ENCODE data around the gene EEF2KMT. TPM values are rescaled to one million over a fixed set of nuclear protein-coding genes. Genes with fewer than 3 reads are reported as not detected.
"Not testable (repeated sequence)": the region's sequence is repeated elsewhere in the genome, so short reads cannot be mapped to it uniquely, and the experiment has no call there.

EEF2KMT gene
- total and polyA plus RNA-seq, 2 donors (not counting 1 experiment from before 2014, with no cell fraction given), result 5.4 to 7.9 TPM

DNA sequence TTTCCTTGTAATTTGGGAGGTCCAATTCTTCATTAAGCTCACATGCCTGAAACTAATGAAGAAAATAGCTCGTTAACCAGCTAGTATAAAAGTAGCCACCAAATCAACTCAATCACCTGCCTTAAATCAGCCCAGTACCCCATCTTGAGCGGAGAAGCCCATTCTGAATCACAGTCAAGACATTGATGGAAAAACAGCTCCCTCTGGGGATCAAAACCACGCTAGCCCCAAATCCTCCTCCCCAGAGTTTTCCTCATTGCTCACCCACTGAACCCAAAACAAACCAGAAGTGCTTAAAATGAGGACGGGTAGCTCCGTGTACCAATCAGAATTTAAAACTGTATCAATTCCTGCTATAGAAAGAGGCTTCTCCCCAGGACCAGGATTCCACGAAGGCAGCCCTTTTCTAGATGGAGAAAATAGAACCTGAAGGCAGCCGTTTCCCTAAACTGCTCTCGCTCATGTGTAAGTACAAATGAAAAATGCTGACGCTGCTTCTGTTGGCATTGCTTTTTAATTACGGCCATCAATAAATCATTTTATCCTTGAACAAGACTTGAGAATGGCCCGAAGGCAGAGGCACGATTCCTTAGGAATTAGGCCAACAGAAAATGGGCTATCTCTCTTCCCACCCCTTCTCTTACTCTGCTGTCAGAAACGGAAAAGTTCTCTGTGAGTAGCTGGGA, 35.5 kb upstream of the EEF2KMT start:
- not testable (repeated sequence) for H3K9me3 ChIP-seq (ENCODE audit: control insufficient read depth, insufficient read depth, low read depth, low read length); H3K79me2 ChIP-seq (ENCODE audit: control insufficient read depth, insufficient read depth, low read length); H3K4me1 ChIP-seq (ENCODE audit: control insufficient read depth, extremely low read depth, insufficient read depth, low read length); DNase-seq (ENCODE audit: low read depth in 2 of 2); H3K36me3 ChIP-seq (ENCODE audit: control insufficient read depth, insufficient read depth, low read length); H4K20me1 ChIP-seq (ENCODE audit: control insufficient read depth, extremely low read depth, insufficient read depth, low read length); H3K4me2 ChIP-seq (ENCODE audit: extremely low read depth, insufficient read depth, low read length); H3K4me3 ChIP-seq (replicated peaks in 1 of 4; ENCODE audit: control extremely low read depth in 1 of 4, insufficient read depth in 1 of 4, low read depth in 3 of 4, low read length in 4 of 4); H2AFZ ChIP-seq (ENCODE audit: low read length); H3K9ac ChIP-seq (ENCODE audit: insufficient read depth, low read length); H3K27ac ChIP-seq (ENCODE audit: insufficient read depth, low read length); H3K27me3 ChIP-seq (ENCODE audit: control insufficient read depth, insufficient read depth, low read length)

DNA sequence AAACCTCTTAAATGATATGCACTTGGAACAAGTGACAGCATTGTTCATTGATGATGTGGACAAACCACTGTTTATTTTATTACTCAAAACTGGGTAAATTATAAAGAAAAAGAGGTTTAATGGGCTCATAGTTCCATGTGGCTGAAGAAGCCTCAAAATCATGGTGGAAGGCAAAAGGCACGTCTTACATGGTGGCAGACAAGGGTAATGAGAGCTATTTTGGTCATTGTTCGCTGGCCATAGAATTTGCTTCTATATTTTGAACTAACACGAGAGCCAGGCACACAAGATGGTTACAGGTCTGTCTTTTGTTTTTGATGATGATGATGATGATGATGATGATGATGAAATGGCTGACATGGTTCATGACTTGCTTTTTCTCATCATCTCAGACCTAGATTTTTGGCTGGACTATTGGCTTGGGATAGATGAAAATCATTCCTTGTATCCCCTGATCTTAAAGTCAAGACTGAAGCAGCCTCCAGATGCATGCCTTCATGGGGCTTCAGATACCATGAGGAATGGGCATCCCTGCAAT, 33.9 kb upstream of the EEF2KMT start:
- H3K79me2 ChIP-seq (ENCODE audit: control insufficient read depth, insufficient read depth, low read length); H4K20me1 ChIP-seq (ENCODE audit: control insufficient read depth, extremely low read depth, insufficient read depth, low read length); H3K4me3 ChIP-seq (replicated peaks in 1 of 4; ENCODE audit: control extremely low read depth in 1 of 4, insufficient read depth in 1 of 4, low read depth in 3 of 4, low read length in 4 of 4); DNase-seq (ENCODE audit: low read depth in 2 of 2); H3K36me3 ChIP-seq (ENCODE audit: control insufficient read depth, insufficient read depth, low read length); H2AFZ ChIP-seq (ENCODE audit: low read length); H3K27me3 ChIP-seq (ENCODE audit: control insufficient read depth, insufficient read depth, low read length); H3K4me1 ChIP-seq (ENCODE audit: control insufficient read depth, extremely low read depth, insufficient read depth, low read length); H3K4me2 ChIP-seq (ENCODE audit: extremely low read depth, insufficient read depth, low read length); H3K9ac ChIP-seq (ENCODE audit: insufficient read depth, low read length); H3K27ac ChIP-seq (ENCODE audit: insufficient read depth, low read length); H3K9me3 ChIP-seq (ENCODE audit: control insufficient read depth, insufficient read depth, low read depth, low read length): not testable (repeated sequence)

DNA sequence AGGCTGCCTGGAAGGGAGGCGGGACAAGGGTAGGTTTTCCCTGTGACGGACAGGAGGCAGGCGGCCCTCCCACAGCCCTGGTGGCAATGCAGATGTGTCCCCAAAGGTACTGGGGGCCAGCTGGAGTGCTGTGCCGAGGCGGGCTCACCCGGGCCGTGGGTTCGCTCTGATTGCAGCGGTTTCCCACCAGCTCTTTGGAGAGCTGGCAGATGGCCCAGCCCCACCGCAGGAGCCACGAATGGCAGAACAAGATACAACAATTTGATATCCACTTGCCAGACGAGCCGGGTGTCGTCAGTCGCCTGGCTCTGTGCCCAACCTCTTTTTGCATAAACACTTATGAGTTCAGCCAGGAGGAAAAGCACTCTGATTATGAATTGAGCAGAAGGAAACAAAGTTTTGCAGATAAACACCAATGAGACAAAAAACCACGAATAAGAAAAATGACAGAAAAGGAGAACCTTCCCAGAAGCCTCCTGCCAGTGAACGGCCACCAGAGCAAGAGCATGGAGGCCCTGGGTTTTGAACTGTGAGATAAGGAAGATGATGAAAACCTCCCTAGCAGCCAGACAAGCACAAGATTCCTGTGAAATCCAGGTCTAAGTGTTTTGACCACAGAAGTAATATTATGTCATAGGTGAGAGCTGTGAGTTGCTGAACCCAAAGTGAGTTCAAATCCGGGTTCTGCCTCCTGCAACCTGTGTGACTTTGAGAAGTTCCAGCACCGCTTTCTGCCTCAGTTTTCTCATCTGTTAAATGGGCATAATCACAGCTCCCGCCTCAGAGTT, 19.9 kb upstream of the EEF2KMT start:
- H3K79me2 ChIP-seq (ENCODE audit: control insufficient read depth, insufficient read depth, low read length); H3K27ac ChIP-seq (ENCODE audit: insufficient read depth, low read length); H4K20me1 ChIP-seq (ENCODE audit: control insufficient read depth, extremely low read depth, insufficient read depth, low read length); H3K4me1 ChIP-seq (ENCODE audit: control insufficient read depth, extremely low read depth, insufficient read depth, low read length); H2AFZ ChIP-seq (ENCODE audit: low read length); H3K27me3 ChIP-seq (ENCODE audit: control insufficient read depth, insufficient read depth, low read length); H3K9ac ChIP-seq (ENCODE audit: insufficient read depth, low read length); H3K9me3 ChIP-seq (ENCODE audit: control insufficient read depth, insufficient read depth, low read depth, low read length); H3K4me2 ChIP-seq (ENCODE audit: extremely low read depth, insufficient read depth, low read length); H3K4me3 ChIP-seq (replicated peaks in 1 of 4; ENCODE audit: control extremely low read depth in 1 of 4, insufficient read depth in 1 of 4, low read depth in 3 of 4, low read length in 4 of 4); H3K36me3 ChIP-seq (ENCODE audit: control insufficient read depth, insufficient read depth, low read length): not testable (repeated sequence)
- peak; percentile 29 to 31 for DNase-seq (ENCODE audit: low read depth in 2 of 2)

DNA sequence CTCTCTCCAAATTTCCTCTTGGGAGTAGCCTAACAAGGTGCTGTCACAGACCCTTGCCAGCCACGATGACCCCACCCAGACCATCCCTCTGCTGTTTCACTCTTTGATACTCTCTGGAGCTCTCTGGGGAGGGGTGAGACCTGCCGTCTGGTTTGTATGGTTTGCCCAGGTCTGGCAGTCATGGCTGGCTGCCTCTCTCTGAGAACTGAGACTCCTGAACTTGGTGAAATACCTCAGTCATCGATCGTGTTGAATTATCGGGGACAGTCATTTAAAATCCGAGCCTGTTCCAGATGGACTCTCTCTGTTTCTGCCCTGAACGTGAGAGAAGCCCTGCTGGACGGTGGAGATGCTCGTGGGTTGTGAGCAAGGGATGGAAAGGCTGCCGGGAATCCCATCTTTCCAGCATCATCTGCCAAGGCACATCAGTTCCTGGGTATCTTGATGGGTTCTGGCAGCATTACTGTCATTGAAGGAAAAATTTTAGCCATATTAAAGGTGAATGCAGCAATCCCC, 19.2 kb upstream of the EEF2KMT start:
- H3K4me3 ChIP-seq (replicated peaks in 1 of 4; ENCODE audit: control extremely low read depth in 1 of 4, insufficient read depth in 1 of 4, low read depth in 3 of 4, low read length in 4 of 4); H3K9ac ChIP-seq (ENCODE audit: insufficient read depth, low read length); H2AFZ ChIP-seq (ENCODE audit: low read length); H3K79me2 ChIP-seq (ENCODE audit: control insufficient read depth, insufficient read depth, low read length); H3K27me3 ChIP-seq (ENCODE audit: control insufficient read depth, insufficient read depth, low read length); DNase-seq (ENCODE audit: low read depth in 2 of 2); H3K4me2 ChIP-seq (ENCODE audit: extremely low read depth, insufficient read depth, low read length); H3K36me3 ChIP-seq (ENCODE audit: control insufficient read depth, insufficient read depth, low read length); H3K4me1 ChIP-seq (ENCODE audit: control insufficient read depth, extremely low read depth, insufficient read depth, low read length); H4K20me1 ChIP-seq (ENCODE audit: control insufficient read depth, extremely low read depth, insufficient read depth, low read length); H3K27ac ChIP-seq (ENCODE audit: insufficient read depth, low read length); H3K9me3 ChIP-seq (ENCODE audit: control insufficient read depth, insufficient read depth, low read depth, low read length): not testable (repeated sequence)

DNA sequence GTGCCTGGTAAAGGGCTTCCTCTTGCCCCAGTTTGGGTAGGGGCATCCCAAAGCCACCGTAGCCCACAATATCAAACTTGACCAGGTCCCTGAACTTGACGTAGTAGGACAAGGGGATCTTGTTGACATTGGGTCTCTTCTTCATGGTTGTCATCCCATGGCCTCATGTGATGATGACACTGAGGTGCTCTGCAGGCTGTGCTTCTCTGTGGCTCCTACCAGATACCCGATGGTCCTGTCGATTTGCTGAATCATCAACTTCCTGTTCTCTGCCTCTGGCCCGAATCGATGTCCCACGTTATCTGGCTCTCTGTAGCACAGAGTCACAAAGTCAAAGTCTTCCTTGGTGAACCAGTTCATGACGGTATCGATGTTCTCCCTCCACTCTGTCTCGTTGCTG, 13.3 kb upstream of the EEF2KMT start:
- H4K20me1 ChIP-seq (ENCODE audit: control insufficient read depth, extremely low read depth, insufficient read depth, low read length); H3K4me2 ChIP-seq (ENCODE audit: extremely low read depth, insufficient read depth, low read length); DNase-seq (ENCODE audit: low read depth in 2 of 2); H3K9ac ChIP-seq (ENCODE audit: insufficient read depth, low read length); H3K79me2 ChIP-seq (ENCODE audit: control insufficient read depth, insufficient read depth, low read length); H3K4me3 ChIP-seq (replicated peaks in 1 of 4; ENCODE audit: control extremely low read depth in 1 of 4, insufficient read depth in 1 of 4, low read depth in 3 of 4, low read length in 4 of 4); H3K4me1 ChIP-seq (ENCODE audit: control insufficient read depth, extremely low read depth, insufficient read depth, low read length); H2AFZ ChIP-seq (ENCODE audit: low read length); H3K27me3 ChIP-seq (ENCODE audit: control insufficient read depth, insufficient read depth, low read length); H3K36me3 ChIP-seq (ENCODE audit: control insufficient read depth, insufficient read depth, low read length); H3K27ac ChIP-seq (ENCODE audit: insufficient read depth, low read length); H3K9me3 ChIP-seq (ENCODE audit: control insufficient read depth, insufficient read depth, low read depth, low read length): not testable (repeated sequence)

Measured in fibroblast of lung (primary cell).